DMS153 treated with DMSO at 0.1 percent for 48 hours (cell line): Measurements from ENCODE around the gene SYNE1.

ENCODE experiments used
- DNase-seq: peaks from one replicate; lab custom pipeline; 2025; ENCODE audit not compliant: unreplicated experiment; lab: John Stamatoyannopoulos, UW

SYNE1 gene

DNA sequence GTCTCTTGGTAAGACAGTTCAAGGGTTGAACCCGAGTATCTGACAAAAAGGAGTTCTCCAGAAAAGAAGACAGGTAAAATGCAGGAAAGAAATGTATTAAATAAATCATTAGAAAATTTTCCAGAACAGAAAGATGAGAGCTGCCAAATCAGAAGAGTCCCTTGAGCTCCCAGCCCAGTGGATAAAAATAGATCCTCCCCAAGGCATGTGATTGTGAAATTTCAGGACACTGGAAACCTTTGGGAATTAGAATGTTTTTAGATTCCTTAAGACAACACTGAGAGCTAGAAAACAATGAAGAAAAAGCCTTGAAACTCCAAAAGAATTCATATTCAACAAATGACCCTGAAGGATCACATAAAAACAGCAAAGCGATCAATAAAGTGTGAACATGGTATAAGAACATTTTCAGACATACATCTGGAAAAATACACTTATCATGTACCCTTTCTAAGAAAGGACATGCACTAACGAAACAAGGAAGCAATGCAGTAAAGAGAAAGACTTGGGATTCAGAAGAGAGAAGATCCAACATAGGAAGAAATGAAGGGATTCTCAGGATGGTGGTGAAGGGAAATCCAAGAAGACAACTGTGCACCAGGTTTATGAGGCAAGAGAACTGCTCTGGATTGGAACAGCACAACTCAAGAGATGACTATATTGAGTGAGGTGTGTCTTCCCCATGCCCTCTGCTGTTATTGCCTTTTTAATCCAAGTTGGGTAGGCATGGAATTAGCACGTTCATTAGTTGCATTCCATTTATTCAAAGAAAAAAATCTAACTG, 390.4 kb downstream of the SYNE1 start:
- no peak for DNase-seq

DNA sequence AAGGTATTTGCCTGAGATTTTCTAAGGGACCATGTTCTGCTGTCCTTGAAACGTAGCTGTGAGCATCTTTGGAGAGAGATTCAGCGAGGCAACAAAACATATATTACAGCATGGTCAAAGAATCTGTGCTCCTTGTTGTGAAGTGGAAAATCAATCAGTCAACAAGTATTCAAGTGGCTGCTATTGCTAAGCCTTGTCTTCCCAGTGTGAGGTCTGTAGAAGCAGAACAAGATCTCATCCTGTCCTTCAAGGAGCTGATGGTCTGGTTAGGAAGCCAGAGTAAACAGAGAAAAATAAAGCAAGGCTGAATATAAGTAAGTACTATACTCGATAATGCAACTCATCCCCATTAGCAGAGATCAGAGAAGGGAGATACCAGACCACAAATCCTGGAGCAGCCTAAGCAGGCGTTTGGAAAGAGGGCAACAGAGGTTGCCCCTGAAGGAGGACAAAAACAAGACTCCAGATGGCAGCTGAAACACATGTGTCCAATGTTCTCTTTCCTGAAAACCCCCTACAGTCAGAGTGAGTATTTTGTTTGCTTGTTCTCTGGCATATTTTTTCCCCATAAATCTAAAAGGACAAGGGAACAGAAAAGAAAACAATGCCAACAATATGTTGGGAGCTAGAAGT, 392.0 kb downstream of the SYNE1 start:
- DNase-seq = no peak

DNA sequence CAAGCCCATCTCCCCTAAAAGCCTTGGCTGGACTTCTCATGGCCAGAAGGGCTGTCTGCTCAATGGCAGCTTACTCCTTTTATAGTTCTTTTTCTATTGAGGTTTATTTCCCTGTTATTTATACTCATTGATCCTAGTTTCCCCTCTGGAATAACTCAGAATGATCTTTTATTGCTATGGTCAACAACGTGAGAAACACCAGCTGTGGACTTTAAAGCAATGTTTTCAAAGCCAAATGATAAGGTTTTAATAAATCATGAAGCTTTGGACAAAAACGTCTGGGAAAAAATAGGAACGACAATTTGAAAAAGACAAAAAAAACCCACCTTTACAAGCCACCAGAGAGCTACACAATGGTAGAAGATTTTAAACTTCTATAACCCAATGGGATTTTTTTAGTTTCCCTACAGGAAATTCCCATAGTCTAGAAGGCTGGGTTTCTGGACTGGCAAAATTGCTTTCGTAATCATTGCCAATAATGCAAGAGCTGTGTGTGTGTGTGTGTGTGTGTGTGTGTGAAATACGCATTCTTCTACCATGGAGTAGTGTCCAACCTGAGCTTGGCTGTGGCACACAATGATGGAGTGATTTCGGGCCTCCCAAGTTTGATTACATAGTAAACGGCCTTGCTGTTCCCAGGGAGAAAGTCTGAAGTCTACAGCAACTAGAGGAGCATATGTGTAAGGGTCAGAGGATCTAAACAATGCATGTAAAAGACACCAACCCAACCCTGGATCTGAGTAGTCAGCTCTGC, 396.0 kb downstream of the SYNE1 start:
- no peak for DNase-seq

DNA sequence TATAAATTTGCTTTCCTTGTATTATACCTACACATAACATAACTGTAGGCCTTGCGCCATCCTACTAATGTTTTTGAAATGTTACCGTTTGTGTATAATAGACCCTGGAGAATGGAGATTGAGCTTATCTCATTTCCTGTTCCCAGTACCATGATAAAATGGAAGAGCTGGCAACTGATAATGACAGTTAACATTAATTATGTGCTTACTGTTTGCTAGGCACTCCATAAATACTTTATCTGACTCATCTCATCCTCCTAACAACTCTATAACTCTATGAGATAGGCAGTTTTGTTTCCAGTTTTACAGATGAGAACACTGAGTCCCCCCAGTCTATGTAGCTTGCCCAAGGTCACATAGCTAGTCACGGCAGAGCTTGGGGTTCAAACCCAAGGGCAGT, 396.7 kb downstream of the SYNE1 start:
- DNase-seq = no peak

DNA sequence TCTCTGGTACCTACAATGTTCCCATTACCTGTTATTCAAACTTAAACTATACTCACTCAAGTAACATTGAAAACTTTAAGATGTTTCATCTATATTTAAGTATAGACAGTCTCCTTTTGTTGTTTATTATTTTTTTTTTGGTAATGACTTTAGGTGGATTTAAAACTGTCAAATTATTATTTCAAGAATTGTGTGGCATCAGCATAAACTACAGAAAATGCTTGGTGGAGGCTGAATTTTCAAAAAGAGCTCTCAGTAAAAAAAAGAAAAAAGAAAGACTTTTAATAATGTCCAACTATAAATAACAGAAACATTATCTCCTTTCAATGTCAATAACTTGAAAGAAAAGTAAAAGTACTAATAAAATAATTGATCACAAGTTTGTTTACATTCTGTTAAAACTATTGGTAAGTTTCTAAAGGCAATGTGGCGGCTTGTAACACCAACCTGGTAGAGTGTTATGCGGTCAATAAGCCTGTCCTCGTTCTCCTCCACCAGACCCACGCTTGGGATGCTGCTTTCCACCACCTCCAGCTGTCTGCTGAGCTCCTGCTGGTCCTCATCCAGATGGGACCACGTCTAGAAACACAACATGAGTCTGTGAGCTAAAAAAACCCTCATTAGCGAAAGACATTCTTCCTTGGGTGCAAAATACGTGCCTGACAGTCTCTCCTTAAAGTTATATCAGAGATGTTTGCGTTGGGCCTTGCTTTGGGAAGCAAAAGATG, 400.6 kb downstream of the SYNE1 start:
- no peak for DNase-seq

DNA sequence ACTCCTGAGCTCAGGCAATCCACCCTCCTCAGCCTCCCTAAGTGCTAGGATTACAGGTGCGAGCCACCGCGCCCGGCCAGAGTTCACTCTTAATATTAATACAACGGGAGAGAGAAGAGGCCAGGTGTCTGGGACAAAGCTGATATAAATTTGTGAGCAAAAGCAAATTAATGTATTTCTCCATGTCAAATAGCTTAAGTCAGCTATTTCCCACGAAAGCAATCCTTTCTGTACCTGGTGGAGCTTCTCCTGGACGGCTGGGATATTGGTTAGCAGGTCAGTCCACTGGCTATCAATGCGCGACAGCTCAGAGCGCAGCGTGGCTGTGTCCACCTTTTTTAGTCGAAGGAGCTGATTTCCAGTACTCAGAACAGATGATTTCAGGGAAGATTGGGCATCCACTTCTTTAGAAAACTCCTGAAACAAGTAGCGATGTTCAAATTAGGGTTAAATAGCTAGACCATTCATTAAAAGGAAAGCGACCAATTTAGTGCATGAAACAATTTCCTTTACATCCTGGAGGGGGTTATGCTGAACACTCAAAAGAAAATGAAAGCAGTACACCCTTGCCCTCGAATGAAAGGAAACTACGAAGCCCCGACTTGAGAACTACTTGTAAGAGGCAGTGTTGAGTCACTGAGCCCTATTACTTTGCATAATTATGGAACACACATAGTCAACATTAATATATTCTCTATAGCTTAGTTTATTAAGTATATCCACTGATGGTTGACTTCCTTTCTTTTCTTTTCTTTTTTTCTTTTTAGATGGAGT, 403.4 kb downstream of the SYNE1 start:
- no peak for DNase-seq

DNA sequence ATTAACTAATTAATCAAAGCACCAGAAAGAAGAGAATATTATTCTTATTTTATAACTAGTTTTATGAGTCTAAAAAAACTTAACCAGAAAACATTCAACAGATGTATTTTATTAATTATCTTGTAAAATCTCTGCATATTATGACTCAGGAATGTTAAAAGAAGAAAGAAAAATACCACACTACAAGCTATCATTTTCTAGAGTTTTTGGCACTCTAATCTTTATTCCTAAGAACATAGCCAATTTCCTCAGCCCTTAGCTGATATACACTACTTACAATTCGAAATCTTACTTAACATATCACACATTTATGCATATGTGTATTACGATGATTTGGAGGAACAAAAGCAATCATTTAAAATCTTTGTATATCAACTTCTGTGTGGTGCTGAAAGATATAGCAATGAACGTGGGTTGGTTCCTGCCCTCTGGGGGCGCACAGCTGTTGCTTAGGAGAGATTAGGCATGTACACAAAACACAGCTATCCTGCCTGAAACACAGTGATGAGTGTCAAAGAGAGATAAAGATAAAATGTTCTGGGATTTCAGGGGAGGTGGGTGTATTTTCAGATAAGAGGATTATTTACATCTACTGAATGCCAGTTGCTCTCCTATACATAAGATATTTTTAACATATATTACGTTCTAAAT, 404.5 kb downstream of the SYNE1 start:
- DNase-seq = no peak

DNA sequence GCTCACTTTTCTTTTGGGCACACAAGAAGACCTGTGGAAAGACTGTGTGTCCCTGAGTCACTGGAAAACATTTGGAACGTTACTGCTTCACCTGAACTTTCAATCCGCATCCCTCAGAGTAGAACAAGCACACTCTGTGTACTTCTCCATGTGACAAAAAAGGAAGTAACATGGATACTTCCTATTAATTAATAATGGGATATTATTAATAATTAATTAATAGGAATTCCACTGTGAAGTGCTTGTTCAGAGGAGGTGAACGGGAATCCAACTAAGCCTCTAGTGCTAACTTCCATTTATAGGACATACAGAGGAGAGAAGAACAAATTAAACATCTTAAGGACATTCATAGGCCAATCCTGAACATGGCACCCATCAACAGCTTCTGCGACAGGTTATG, 407.8 kb downstream of the SYNE1 start:
- DNase-seq = no peak

DNA sequence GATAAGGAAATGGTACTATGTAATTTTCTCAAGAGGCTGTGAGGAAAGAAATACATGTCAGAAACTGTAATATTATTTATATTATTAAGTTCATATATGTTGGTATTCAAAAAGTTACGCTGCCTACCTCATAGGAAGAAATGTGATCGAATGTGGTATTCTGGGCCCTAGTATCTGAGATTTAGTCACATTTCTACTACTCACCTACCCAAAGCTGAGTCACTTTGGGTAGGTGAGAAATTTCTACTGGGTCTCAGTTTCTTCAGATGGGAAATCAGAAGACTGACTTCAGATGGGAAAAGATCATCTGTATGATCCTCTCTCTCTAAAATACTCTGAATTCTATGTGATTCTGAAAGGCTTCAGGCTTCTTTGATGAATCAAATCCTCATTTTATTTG, 411.0 kb downstream of the SYNE1 start:
- no peak for DNase-seq

DNA sequence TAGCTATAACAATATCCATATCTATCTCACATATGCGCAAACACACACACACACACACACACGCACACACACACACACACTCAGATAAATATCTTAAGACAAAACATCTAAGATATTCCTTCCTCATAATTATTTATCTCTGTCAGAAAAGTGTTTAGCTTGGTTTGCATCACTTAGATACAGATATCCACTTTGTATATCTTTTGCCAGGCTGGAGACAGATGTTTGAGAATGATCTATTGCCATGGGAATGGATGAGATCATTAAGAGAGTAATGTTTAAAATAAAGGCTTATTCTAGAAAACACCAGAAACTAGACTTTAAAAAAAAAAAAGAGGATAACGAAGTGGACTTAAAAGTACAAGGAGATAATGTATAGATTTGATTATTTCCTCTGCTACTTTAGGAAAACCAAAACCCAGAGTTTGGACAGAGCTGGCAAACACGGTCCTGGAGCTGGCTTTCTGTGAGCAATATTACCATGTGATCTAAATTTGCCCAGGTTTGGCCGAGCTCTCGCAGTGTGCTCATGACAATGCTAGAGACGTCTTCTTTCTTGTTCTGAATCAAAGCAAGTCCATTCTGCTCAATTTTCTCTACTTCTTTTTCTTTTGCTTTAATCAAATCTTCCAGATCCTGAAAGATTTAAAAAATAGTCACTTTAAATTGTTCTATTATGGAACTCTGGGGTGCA, 411.8 kb downstream of the SYNE1 start:
- no peak for DNase-seq

DNA sequence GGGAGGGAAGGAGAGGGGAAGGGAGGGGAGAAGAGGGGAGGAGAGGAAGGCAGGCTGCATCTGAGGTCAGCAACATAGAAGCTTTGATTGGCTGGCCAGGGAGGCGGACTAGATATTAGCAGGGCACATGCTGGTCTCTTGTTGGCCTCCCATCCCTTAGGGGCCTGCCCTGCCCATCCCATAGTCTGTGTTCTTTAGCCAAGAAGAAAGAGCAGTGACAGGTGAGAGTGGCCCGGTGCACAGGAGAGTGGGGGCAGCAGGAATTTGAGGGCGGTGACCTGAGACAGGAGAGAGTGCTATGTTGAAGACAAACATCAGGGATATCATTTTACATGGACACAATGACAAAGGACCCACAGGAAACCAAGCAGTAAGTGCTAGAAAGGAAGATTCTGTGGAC, 413.5 kb downstream of the SYNE1 start:
- DNase-seq = no peak

DNA sequence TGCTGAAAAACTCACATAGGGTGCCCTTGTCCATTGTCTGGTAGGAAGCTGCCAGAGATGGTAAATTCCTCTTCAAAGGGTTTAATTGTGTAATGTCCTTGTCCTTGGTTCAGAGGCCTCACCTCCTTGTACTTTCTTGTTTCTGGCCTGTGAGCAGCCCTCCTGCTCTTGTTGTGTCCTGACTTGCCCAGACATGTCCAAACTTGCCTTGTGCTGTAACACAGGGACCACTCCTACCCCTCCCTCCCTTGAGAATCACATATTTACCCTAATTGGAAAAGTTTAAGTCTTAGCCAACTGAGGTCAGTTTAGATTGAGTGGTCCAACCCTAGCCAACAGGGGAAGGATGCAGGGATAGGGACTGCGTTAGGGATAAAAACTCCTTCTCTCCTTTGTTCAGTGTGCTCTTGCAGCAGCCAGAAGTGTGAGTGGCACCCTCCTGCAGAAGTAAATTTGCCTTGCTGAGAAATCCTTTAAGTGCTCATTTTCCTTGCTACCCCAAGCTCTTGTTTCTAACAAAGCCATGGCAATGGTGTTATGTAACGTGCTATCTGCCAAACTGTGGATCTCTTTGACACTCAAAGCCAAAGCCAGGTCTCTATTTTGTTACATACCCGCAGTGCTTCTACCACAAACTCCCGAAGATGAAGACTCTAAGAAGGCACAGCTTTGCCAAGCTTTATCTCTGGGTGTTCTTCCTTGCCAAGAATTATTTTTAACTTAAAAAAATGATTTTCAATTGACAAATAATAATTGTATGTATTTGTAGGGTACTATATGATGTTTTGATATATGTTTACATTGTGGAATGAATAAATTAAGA, 415.1 kb downstream of the SYNE1 start:
- DNase-seq = no peak

DNA sequence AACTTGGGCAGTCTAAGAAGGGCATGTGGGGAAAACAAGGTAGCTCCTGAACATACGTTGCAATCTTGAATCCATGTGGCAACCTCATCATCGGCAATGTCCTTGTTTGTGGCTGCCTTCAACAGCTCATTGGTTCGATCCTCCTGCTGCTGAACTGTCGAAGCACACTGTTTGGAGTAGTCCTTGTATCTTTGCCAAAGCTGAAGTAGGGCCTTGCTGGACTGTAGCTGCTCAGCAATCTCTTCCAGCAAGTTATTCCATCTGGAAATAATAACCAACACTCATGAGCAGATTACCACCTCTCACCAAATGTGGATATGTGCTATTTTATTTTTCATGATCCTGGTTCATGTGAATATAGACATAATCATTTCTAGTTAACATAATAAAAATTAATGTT, 416.4 kb downstream of the SYNE1 start:
- DNase-seq = no peak

DNA sequence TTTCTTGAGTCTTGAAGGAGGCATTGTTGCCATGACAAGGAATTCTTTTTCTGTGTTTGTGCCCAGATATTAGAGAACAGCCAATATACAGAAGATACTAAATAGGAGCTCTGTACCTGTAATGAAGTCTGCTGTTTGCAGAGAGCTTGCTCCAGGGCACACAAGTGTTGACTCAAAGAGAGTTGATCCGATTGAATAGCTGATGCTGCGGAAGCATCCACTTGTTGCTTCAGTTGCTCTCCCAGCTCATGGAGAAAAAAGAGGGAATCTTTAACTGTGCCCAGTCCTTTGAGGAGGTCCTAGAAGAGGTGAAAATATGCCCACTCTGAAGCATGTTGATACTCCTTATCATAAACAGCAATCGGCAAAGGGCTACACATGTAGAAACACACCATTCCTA, 418.3 kb downstream of the SYNE1 start:
- DNase-seq = peak; percentile 53

DNA sequence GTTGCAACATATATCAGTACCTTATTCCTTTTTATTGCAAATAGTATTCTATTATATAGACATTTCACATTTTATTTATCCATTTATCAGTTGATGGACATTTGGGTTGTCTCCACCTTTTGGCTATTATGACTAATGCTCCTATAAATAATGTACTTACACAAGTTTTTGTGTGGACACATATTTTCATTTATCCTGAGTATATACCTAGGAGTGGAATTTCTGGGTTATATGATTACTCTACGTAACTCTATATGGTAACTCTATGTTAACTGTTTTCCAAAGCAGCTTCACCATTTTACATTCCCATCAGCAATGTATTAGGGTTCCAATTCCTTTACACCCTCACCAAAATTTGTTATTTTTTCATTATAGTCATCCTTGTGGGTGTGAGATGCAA, 424.7 kb downstream of the SYNE1 start:
- DNase-seq = no peak

DNA sequence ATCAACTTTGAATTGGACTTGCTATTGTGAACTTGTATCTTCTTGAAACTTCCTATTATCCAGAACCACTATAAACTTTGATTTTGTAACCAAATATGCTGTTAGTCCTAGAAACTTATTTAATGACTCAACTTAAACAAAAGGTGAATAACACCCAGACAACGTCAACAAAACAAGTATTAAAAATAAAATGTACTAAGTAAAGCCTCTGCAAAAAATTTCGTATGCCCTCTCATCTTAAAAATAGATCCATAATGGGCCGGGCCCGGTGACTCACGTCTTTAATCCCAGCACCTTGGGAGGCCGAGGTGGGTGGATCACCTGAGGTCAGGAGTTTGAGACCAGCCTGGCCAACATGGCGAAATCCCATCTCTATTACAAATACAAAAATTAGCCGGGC, 428.0 kb downstream of the SYNE1 start:
- DNase-seq = no peak

DNA sequence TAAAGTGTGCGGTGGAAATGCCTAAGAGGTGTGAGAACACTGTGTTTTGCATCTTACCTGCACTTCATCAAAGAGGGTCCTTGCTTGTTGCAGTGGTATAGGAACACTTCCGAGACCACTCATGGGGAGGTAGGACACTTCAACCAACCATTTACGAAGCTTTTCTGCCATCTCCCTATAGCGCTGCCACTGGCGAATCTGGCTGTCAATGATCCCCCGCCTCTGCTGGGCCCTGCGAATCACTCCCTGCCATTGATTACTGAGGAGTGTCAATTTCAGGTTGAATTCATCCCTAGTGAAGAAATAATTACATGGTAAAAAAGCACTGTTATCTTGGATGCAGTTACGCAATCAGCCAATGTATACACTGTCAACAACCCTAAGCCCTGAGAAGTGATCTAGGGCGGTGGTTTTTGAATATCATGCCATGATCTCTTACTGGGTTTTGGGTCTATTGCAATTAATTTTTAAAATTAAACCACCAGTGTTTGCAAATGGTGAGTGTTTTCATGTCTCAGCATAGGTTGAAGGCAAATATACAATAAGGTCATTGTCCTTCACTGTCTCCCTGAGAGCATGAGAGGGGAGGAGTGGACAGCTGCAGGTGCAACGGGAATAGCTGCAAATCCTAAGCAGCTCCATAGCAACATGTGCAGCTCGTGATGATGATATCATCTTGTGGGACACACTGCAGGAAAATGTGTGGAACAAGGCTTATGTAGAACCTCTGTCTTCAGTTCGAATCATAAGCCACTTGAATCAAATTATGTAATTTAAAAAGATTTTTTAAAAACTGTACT, 429.0 kb downstream of the SYNE1 start:
- peak; percentile 44 for DNase-seq
